Adipocyte (in vitro differentiated cells): ENCODE results near the gene MIGA2.
A peak's percentile ranks its signal among the peaks of the same experiment; 100 is the strongest.

ENCODE experiments used
- DNase-seq: peaks from one replicate; pipeline ENCODE4 v3.0.0-alpha.2; 2015; ENCODE audit warnings: low read depth
- H3K27me3 ChIP-seq: replicated peaks from 2 replicates; pipeline ENCODE4 v1.7.0; 2013; ENCODE audit warnings: mild to moderate bottlenecking, low read length, moderate library complexity; ENCODE audit not compliant: control insufficient read depth, insufficient read depth
- H3K36me3 ChIP-seq: 2 replicates; pipeline ENCODE4 v1.7.0; 2013; ENCODE audit warnings: low read length, mild to moderate bottlenecking, moderate library complexity; ENCODE audit not compliant: control insufficient read depth, insufficient read depth, severe bottlenecking
- H3K4me1 ChIP-seq: 2 replicates; pipeline ENCODE4 v1.7.0; 2013; ENCODE audit warnings: mild to moderate bottlenecking, low read length, moderate library complexity; ENCODE audit not compliant: control insufficient read depth, insufficient read depth
- H3K4me3 ChIP-seq: 2 replicates; pipeline ENCODE4 v1.7.0; 2013; ENCODE audit warnings: mild to moderate bottlenecking, low read length, moderate library complexity
- H3K9ac ChIP-seq: 2 replicates; pipeline ENCODE4 v1.7.0; 2013; ENCODE audit warnings: mild to moderate bottlenecking, low read length, moderate library complexity
- H3K9me3 ChIP-seq: 2 replicates; pipeline ENCODE4 v1.7.0; 2013; ENCODE audit warnings: mild to moderate bottlenecking, low read length, moderate library complexity; ENCODE audit not compliant: control insufficient read depth

Gene MIGA2

DNA sequence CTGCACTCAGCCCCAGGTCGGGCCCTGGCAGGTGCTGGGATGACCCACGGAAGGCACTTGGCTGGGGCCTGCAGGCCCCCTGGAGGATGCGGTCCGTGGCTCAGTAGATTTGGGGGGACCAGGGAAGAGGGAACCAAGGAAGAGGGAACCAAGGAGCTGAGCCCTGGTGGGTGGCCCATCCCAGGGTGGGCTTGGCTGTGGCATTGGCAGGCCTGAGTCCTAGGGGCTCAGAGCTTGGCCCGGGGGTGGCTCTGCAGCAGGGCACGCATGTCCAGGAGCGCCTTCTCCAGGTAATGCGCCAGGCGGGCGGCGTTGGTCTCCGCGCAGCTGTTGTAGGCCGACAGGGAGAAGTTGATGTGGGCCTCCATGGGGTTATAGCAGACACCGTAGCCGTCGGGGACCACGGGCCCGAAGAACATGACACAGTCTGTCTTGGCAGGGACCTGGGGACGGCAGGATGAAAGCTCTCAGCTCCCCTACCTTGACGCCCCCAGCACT, 58.8 kb downstream of the MIGA2 start:
- Histone ChIP-seq H3K36me3 (peaks cover 43% of the 10 kb centered on the region), H3K4me3 (no peak overlapping the region), H3K4me1 (peaks cover 5% of the 10 kb centered on the region), H3K9me3 (no peaks in the 10 kb centered on the region), H3K9ac (no peak overlapping the region), H3K27me3 (no peaks in the 10 kb centered on the region)
- DNase-seq = no peak

DNA sequence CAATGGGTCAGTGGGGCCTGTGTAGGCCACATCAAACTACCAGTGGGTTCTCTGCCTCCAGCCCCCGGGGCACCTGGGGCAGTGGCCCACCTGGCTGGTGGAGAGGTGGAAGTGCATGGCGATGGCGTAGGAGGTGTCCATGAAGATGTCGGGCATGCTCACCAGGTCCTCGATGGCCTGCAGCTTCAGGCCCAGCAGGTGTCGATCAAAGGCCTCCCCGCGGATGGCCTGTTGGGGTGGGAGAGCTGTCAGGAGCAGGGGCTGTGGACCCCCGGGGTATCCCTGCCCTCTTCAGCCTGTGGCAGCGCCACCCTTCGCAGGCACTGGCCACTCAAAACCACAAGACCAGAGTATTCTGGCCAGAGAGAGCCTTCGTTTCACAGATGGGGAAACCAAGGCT, 59.5 kb downstream of the MIGA2 start:
- peaks cover 49% of the 10 kb centered on the region for H3K36me3 ChIP-seq
- H3K27me3 ChIP-seq = no peaks in the 10 kb centered on the region
- H3K9ac ChIP-seq = no peak overlapping the region
- H3K4me3 ChIP-seq = no peak overlapping the region
- H3K9me3 ChIP-seq = no peaks in the 10 kb centered on the region
- no peak for DNase-seq
- H3K4me1 ChIP-seq = peaks cover 5% of the 10 kb centered on the region

DNA sequence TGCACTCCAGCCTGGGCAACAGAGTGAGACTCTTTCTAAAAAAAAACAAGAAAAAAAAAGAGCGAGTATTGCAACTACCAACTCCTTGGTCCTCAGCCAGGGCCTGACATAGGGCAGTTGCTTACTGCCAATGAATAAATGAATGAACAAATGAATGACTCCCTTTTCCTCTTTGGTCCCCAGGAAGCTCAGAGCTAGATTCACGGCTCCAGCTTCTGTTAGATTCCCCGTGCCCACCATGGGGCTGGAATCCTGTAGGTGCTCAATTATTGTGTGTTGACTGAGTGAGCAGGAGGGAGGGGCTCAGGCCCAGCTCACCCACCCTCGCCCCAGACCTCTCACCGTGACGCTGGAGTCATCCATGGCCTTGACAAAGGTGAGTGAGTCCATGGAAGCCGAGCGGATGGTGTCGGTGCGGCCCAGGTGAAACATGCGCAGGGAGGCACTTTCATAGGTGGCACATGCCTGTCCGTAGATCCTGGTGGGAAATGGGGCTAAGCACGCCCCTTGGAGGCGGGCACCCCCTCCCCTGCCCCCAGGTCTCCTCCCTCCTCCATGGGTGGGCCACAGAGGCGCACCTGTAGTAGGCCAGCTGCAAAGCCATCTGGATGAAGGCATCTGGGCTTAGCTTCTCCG, 61.4 kb downstream of the MIGA2 start:
- H3K9me3 ChIP-seq = no peaks in the 10 kb centered on the region
- no peak overlapping the region for H3K4me3 ChIP-seq
- H3K4me1 ChIP-seq = peaks cover 3% of the 10 kb centered on the region
- H3K9ac ChIP-seq = no peak overlapping the region
- peaks cover 62% of the 10 kb centered on the region for H3K36me3 ChIP-seq
- DNase-seq = no peak
- H3K27me3 ChIP-seq = no peaks in the 10 kb centered on the region

DNA sequence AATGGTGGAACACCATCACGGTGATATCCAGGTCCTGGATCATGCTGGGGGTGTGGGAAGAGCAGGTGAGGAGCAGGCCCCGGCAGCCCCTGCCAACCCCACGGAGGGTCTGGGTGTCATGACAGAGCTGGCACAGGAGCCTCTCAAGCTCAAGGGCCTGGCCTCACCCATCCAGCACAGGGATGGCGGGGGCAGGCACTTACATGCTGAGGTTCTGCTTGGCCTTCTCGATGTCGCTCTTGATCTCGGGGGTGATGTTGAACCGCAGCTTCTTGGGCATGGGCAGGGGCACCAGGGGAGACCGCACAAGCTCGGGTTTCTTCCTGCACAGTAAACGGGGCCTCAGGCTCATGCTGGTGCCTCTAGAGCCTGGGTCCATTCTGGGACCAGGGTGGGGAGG, 61.9 kb downstream of the MIGA2 start:
- Histone ChIP-seq H3K9ac (no peak overlapping the region), H3K27me3 (no peaks in the 10 kb centered on the region), H3K4me1 (peaks cover 2% of the 10 kb centered on the region), H3K4me3 (no peak overlapping the region), H3K9me3 (no peaks in the 10 kb centered on the region), H3K36me3 (peaks cover 62% of the 10 kb centered on the region)
- DNase-seq = no peak

- Histone ChIP-seq H3K27me3 (no peaks in the 10 kb centered on the region), H3K9ac (no peak overlapping the region), H3K4me1 (peaks cover 7% of the 10 kb centered on the region), H3K4me3 (no peak overlapping the region), H3K9me3 (no peaks in the 10 kb centered on the region), H3K36me3 (peaks cover 54% of the 10 kb centered on the region)
- DNase-seq = no peak
These were observed 64.2 kb downstream of the MIGA2 start for GRCh38 chr9:129100383-129101169.

DNA sequence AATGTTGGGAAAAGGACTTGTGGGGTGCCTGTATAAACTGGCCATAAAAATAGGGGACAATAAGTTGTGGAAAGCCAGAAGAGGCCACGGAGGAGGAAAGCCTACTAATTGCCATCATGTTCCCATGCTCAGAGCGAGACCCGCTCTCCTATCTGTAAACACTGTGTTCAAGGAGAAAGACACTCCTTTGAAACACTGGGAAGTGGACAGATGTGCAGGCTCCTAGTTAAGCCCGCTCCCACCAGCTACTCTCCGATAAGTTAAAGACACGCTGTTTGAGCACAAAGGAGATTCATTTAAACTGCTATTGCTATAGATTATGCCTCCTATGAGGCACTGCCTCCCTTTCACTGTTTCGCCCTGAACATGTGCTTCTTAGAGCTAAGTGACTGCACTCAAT, 64.9 kb downstream of the MIGA2 start:
- Histone ChIP-seq H3K9ac (no peak overlapping the region), H3K9me3 (no peaks in the 10 kb centered on the region), H3K4me3 (no peak overlapping the region), H3K36me3 (peaks cover 50% of the 10 kb centered on the region), H3K27me3 (no peaks in the 10 kb centered on the region), H3K4me1 (peaks cover 7% of the 10 kb centered on the region)
- DNase-seq = no peak

GRCh38 chr9:129102095-129102525, 65.7 kb downstream of the MIGA2 start:
- no peak overlapping the region for H3K9ac ChIP-seq
- peaks cover 7% of the 10 kb centered on the region for H3K4me1 ChIP-seq
- no peaks in the 10 kb centered on the region for H3K9me3 ChIP-seq
- no peak for DNase-seq
- H3K4me3 ChIP-seq = no peak overlapping the region
- no peaks in the 10 kb centered on the region for H3K27me3 ChIP-seq
- H3K36me3 ChIP-seq = peaks cover 47% of the 10 kb centered on the region

- peak; percentile 62 for DNase-seq
- no peak overlapping the region for H3K4me3 ChIP-seq
- no peaks in the 10 kb centered on the region for H3K27me3 ChIP-seq
- H3K9ac ChIP-seq = no peak overlapping the region
- H3K4me1 ChIP-seq = peaks cover 7% of the 10 kb centered on the region
- H3K9me3 ChIP-seq = no peaks in the 10 kb centered on the region
- H3K36me3 ChIP-seq = peaks cover 49% of the 10 kb centered on the region
These were observed 66.6 kb downstream of the MIGA2 start for GRCh38 chr9:129102791-129103594.

DNA sequence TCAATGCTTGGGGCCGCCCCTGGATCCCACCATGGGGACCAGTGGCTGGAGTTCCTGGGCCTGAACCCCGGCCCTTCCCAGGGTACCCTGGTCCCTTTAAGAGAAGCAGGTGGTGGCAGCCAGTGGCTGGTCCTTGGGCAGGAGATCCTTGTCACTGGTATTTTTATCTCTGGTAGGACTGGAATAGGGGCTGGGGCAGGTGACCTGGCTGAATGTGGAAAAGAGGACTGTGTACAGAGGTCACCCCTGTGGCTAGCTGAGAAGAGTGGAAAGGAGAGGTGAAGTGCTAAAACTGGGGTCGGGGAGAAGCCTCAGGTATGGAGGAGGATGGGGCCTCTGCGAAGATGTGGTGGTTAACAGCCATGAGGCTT, 67.2 kb downstream of the MIGA2 start:
- H3K36me3 ChIP-seq = peaks cover 43% of the 10 kb centered on the region
- no peak overlapping the region for H3K9ac ChIP-seq
- H3K27me3 ChIP-seq = no peaks in the 10 kb centered on the region
- H3K4me3 ChIP-seq = no peak overlapping the region
- H3K4me1 ChIP-seq = peaks cover 7% of the 10 kb centered on the region
- H3K9me3 ChIP-seq = no peaks in the 10 kb centered on the region
- DNase-seq = no peak

GRCh38 chr9:129104051-129104450, 67.6 kb downstream of the MIGA2 start:
- peaks cover 11% of the 10 kb centered on the region for H3K4me1 ChIP-seq
- peaks cover 43% of the 10 kb centered on the region for H3K36me3 ChIP-seq
- H3K27me3 ChIP-seq = no peaks in the 10 kb centered on the region
- H3K9me3 ChIP-seq = no peaks in the 10 kb centered on the region
- DNase-seq = no peak
- no peak overlapping the region for H3K4me3 ChIP-seq
- no peak overlapping the region for H3K9ac ChIP-seq
